Activated CD4-positive, alpha-beta T cell treated with anti-CD3 and anti-CD28 coated beads, Interleukin-2, amount 50 U/mL, for 24 hours (primary cell): ENCODE data around the gene TMEM120B.
"Not testable (repeated sequence)": the region's sequence is repeated elsewhere in the genome, so short reads cannot be mapped to it uniquely, and the experiment has no call there.

ENCODE experiments used
- DNase-seq, 2 donors: peaks; one replicate each; pipeline ENCODE4 v3.0.0-alpha.2; 2020; ENCODE audit warnings: low read depth in 1 of 2, low spot score in 1 of 2

The TMEM120B gene

GRCh38 chr12:121789800-121790728 lies 77.5 kb downstream of the TMEM120B start:
- peak; percentile 73 to 86 for DNase-seq

GRCh38 chr12:121790785-121791184 lies 78.2 kb downstream of the TMEM120B start:
- DNase-seq, result not testable (repeated sequence)

GRCh38 chr12:121791671-121792551 lies 79.4 kb downstream of the TMEM120B start:
- DNase-seq, result no peak

- DNase-seq, result no peak
Measured at GRCh38 chr12:121792607-121793439, 80.3 kb downstream of the TMEM120B start.

- no peak for DNase-seq
Measured at GRCh38 chr12:121793440-121793837, 80.9 kb downstream of the TMEM120B start, which contains the start of gene RHOF. Gene RHOF, minus strand, starts transcription at chr12:121793688. Its CDS starts 55 bp downstream, at chr12:121793633.

- peak; percentile 92 for DNase-seq
Measured at GRCh38 chr12:121793838-121794533, 81.4 kb downstream of the TMEM120B start.

GRCh38 chr12:121794534-121795033 lies 82.0 kb downstream of the TMEM120B start:
- DNase-seq, result no peak

- peak; percentile 76 to 79 for DNase-seq
Measured at GRCh38 chr12:121795034-121795968, 82.7 kb downstream of the TMEM120B start.

GRCh38 chr12:121796855-121797751 lies 84.6 kb downstream of the TMEM120B start:
- DNase-seq, result no peak

GRCh38 chr12:121797937-121798786 lies 85.6 kb downstream of the TMEM120B start:
- DNase-seq, result no peak

- no peak for DNase-seq
Measured at GRCh38 chr12:121798787-121799155, 86.2 kb downstream of the TMEM120B start.

- DNase-seq, result no peak
Measured at GRCh38 chr12:121799156-121799841, 86.7 kb downstream of the TMEM120B start.

- peak; percentile 61 to 74 for DNase-seq
Measured at GRCh38 chr12:121799842-121800693, 87.5 kb downstream of the TMEM120B start.

GRCh38 chr12:121800694-121801594 lies 88.4 kb downstream of the TMEM120B start:
- peak in 1 of 2 donors; percentile 56 for DNase-seq
